K562 (cell line): ENCODE measurements around the gene KRAS. TPM values are rescaled to one million over a fixed set of nuclear protein-coding genes. Genes with fewer than 3 reads are reported as not detected.

ENCODE experiments used
- ATF6 ChIP-seq: sonication (generic); formaldehyde crosslinking; IDR thresholded peaks from 2 replicates; pipeline ENCODE4 v1.4.0; 2020; ENCODE audit warnings: mild to moderate bottlenecking, missing genetic modification reagents
- ATF7 ChIP-seq: fragments of 450-650 bp; IDR thresholded peaks from 2 replicates; pipeline ENCODE4 v1.7.1; 2014; ENCODE audit warnings: mild to moderate bottlenecking, moderate library complexity
- CBFA2T2 ChIP-seq: fragments of 450-650 bp; conservative IDR thresholded peaks from 2 replicates; pipeline ENCODE4 v1.6.1; 2017; ENCODE audit warnings: mild to moderate bottlenecking
- CC2D1A ChIP-seq: fragments of 450-650 bp; IDR thresholded peaks from 2 replicates; pipeline ENCODE4 v1.6.1; 2017; ENCODE audit warnings: mild to moderate bottlenecking
- CREM ChIP-seq: IDR thresholded peaks from 2 replicates; pipeline ENCODE4 v1.6.1; 2014; ENCODE audit warnings: antibody characterized with exemption, low read depth
- ELF2 ChIP-seq: fragments of 250-450 bp; sonication (Bioruptor Pico); IDR thresholded peaks from 2 replicates; pipeline ENCODE4 v1.5.0; 2021; ENCODE audit warnings: mild to moderate bottlenecking
- HDGF ChIP-seq: fragments of 450-650 bp; IDR thresholded peaks from 2 replicates; pipeline ENCODE4 v1.6.1; 2016
- LCOR ChIP-seq: sonication (generic); formaldehyde crosslinking; IDR thresholded peaks from 2 replicates; pipeline ENCODE4 v1.8.0; 2022; ENCODE audit warnings: mild to moderate bottlenecking, missing genetic modification reagents
- MAFF ChIP-seq: IDR thresholded peaks from 2 replicates; pipeline ENCODE4 v1.6.1; 2012; ENCODE audit warnings: low read length, improper control_type of control experiment
- MBD2 ChIP-seq: sonication (generic); IDR thresholded peaks from 2 replicates; pipeline ENCODE4 v1.6.1; 2016; ENCODE audit warnings: low read depth, borderline replicate concordance
- NEUROD1 ChIP-seq: fragments of 150-350 bp; IDR thresholded peaks from 2 replicates; pipeline ENCODE4 v1.6.1; 2014; ENCODE audit warnings: borderline replicate concordance, low read length, low read depth; ENCODE audit not compliant: partially characterized antibody
- NFE2 ChIP-seq: IDR thresholded peaks from 2 replicates; pipeline ENCODE4 v1.6.1; 2014; ENCODE audit warnings: antibody characterized with exemption, low read depth
- PBX2 ChIP-seq, 2 experiments: IDR thresholded peaks in 1 of 2; conservative IDR thresholded peaks in 1 of 2; 2 replicates each; pipeline ENCODE4 v1.6.1; 2016; ENCODE audit warnings: low read depth in 2 of 2, mild to moderate bottlenecking in 1 of 2, missing compliant biosample characterization in 1 of 2, missing genetic modification characterization in 1 of 2, moderate library complexity in 1 of 2
- PML ChIP-seq: IDR thresholded peaks from 2 replicates; pipeline ENCODE4 v1.6.1; 2012; ENCODE audit warnings: low read length, inconsistent platforms
- RBBP5 ChIP-seq: fragments of 200-600 bp; sonication (generic); IDR thresholded peaks from 2 replicates; pipeline ENCODE4 v1.6.1; 2012; ENCODE audit warnings: borderline replicate concordance, mild to moderate bottlenecking, low read length, control low read depth, inconsistent platforms; ENCODE audit not compliant: insufficient read depth, poor library complexity, severe bottlenecking
- RBM22 ChIP-seq: fragments of 200-400 bp; formaldehyde crosslinking; IDR thresholded peaks from 2 replicates; pipeline ENCODE4 v1.6.1; 2018; ENCODE audit warnings: low read length, low read depth; ENCODE audit not compliant: poor library complexity, severe bottlenecking
- RNF2 ChIP-seq: sonication (generic); IDR thresholded peaks from 2 replicates; pipeline ENCODE4 v1.6.1; 2016
- STAT5B ChIP-seq: fragments of 250-450 bp; sonication (Bioruptor Pico); IDR thresholded peaks from 2 replicates; pipeline ENCODE4 v1.8.0; 2021; ENCODE audit warnings: mild to moderate bottlenecking, inconsistent platforms
- TAF1 ChIP-seq: IDR thresholded peaks from 2 replicates; pipeline ENCODE4 v1.6.1; 2011; ENCODE audit warnings: mild to moderate bottlenecking, low read length, moderate library complexity; ENCODE audit not compliant: insufficient read depth, control insufficient read depth, severe bottlenecking; ENCODE audit errors: extremely low read depth
- TAF9B ChIP-seq: fragments of 450-650 bp; IDR thresholded peaks from 2 replicates; pipeline ENCODE4 v1.6.1; 2018; ENCODE audit warnings: mild to moderate bottlenecking; ENCODE audit not compliant: partially characterized antibody
- TBP ChIP-seq: optimal IDR thresholded peaks from 2 replicates; pipeline ENCODE3; 2011; ENCODE audit warnings: low read depth, low read length, improper control_type of control experiment
- TRIM28 ChIP-seq: fragments of 450-650 bp; IDR thresholded peaks from 2 replicates; pipeline ENCODE4 v1.6.1; 2017
- ZBTB1 ChIP-seq: sonication (generic); formaldehyde crosslinking; IDR thresholded peaks from 2 replicates; pipeline ENCODE4 v1.8.1; 2023; ENCODE audit warnings: missing genetic modification reagents, low read depth, mild to moderate bottlenecking, borderline replicate concordance
- ZNF12 ChIP-seq: sonication (generic); formaldehyde crosslinking; IDR thresholded peaks from 2 replicates; pipeline ENCODE4 v1.4.0; 2020; ENCODE audit warnings: mild to moderate bottlenecking, missing genetic modification reagents
- polyA plus RNA-seq, 8 experiments: library from polyadenylated mRNA; depleted of rRNA in 4 of 8; stranded (reverse) in 5 of 8; unstranded in 3 of 8; fragments of >200 nt; fragmentation: Nextera tagmentation in 2 of 8; fragmentation: Illumina TruSeq in 1 of 8; extraction: Ambion mirVana in 2 of 8; extraction: Trizol in 1 of 8; gene quantifications; 2 replicates each; pipeline versions ENCODE4 v1.2.1 to v1.2.3, GENCODE V29; 2011 to 2014; ENCODE audit warnings: inconsistent platforms in 1 of 8, missing spikeins in 1 of 8
- total RNA-seq, 7 experiments: library from RNA; depleted of rRNA in 6 of 7; stranded (reverse); fragments of >200 nt in 6 of 7; fragmentation: Illumina TruSeq in 2 of 7; extraction: Trizol in 2 of 7; gene quantifications; 2 replicates each; pipeline versions ENCODE4 v1.2.1 to v1.2.3, GENCODE V29; 2011 to 2021; ENCODE audit warnings: low replicate concordance in 1 of 7

Gene KRAS
- total and polyA plus RNA-seq, 9 of the 15 experiments (the other 6 are each of a cell fraction or from before 2014, with no cell fraction given) = 7.2 to 21.2 (median 12.7) TPM

GRCh38 chr12:25195056-25195971 lies 55.4 kb downstream of the KRAS start, which contains the start of the genes DNAI7 and ETFRF1 (continued):
- TF ChIP-seq PBX2 (CRISPR knock-in tag; IDR thresholded peaks at IDR 0.05; ENCODE audit: low read depth) (0 out of 2 replicates have a peak, but pooled peaks have one; percentile 24), PBX2 (tag; conservative IDR thresholded peaks at IDR 0.05; ENCODE audit: low read depth) (peak; percentile 34; the same call in 1 of the 2 replicates), NEUROD1 (peak; percentile 36), STAT5B (CRISPR knock-in tag) (no peak), RNF2 (peak; percentile 55; the same call in 1 of the 2 replicates), RBBP5 (peak; percentile 77), CC2D1A (peak; percentile 41; the same call in 1 of the 2 replicates), CBFA2T2 (no peak), ATF7 (peak; percentile 59), ZNF12 (CRISPR knock-in tag) (no peak), RBM22 (peak; percentile 86), TRIM28 (0 out of 2 replicates have a peak, but pooled peaks have one; percentile 25), ZBTB1 (CRISPR knock-in tag) (peak; percentile 95), ELF2 (0 out of 2 replicates have a peak, but pooled peaks have one; percentile 17), NFE2 (no peak), TBP (peak; percentile 92), PML (peak; percentile 63; the same call in 1 of the 2 replicates), MBD2 (peak; percentile 63; the same call in 1 of the 2 replicates), MAFF (no peak), ATF6 (no peak), CREM (peak; percentile 58), LCOR (0 out of 2 replicates have a peak, but pooled peaks have one; percentile 43), TAF1 (peak; percentile 91), TAF9B (peak; percentile 88), HDGF (no peak)
